Keratinocyte (primary cell): ENCODE measurements around the gene CALR3. TPM values are rescaled to one million over a fixed set of nuclear protein-coding genes. Genes with fewer than 3 reads are reported as not detected.

Source experiments
- DNase-seq: peaks from one replicate; pipeline ENCODE4 v3.0.0-alpha.2; 2011; ENCODE audit warnings: low read depth, missing footprints, low spot score
- FAIRE-seq: peaks from 2 replicates; lab custom pipeline; 2011; peaks lifted over from hg19 to GRCh38; lab: Jason Lieb, UNC
- H2AFZ ChIP-seq: 2 replicates; pipeline ENCODE4 v1.6.0; 2012; ENCODE audit warnings: low read length, control low read depth, inconsistent platforms; ENCODE audit not compliant: control insufficient read depth
- H3K27ac ChIP-seq: 2 replicates; pipeline ENCODE4 v1.5.1; 2011; ENCODE audit warnings: low read length; ENCODE audit not compliant: control insufficient read depth, insufficient read depth
- H3K27me3 ChIP-seq: 3 replicates; pipeline ENCODE4 v1.6.0; 2011; ENCODE audit warnings: low read length; ENCODE audit not compliant: control insufficient read depth, insufficient read depth; ENCODE audit errors: extremely low read depth
- H3K36me3 ChIP-seq, 2 experiments: 2 replicates in 1 of 2; 3 replicates in 1 of 2; pipeline ENCODE4 v1.5.1; 2011; ENCODE audit warnings: low read length in 2 of 2, mild to moderate bottlenecking in 1 of 2; ENCODE audit not compliant: control insufficient read depth in 2 of 2, insufficient read depth in 2 of 2; ENCODE audit errors: extremely low read depth in 1 of 2
- H3K4me1 ChIP-seq: 3 replicates; pipeline ENCODE4 v1.5.1; 2011; ENCODE audit warnings: low read length; ENCODE audit not compliant: control insufficient read depth, insufficient read depth; ENCODE audit errors: extremely low read depth
- H3K4me2 ChIP-seq: 3 replicates; pipeline ENCODE4 v1.6.0; 2011; ENCODE audit warnings: low read depth, low read length; ENCODE audit not compliant: control insufficient read depth, insufficient read depth; ENCODE audit errors: extremely low read depth
- H3K4me3 ChIP-seq, 3 experiments: fragments of 200-600 bp in 1 of 3; sonication (generic) in 1 of 3; 2 replicates in 2 of 3; 3 replicates in 1 of 3; pipeline ENCODE4 v1.5.1; 2011 to 2016; ENCODE audit warnings: low read length in 3 of 3, mild to moderate bottlenecking in 3 of 3, control low read depth in 2 of 3, inconsistent platforms in 1 of 3, low read depth in 1 of 3, mixed read lengths in 1 of 3, mixed run types in 1 of 3, moderate library complexity in 1 of 3; ENCODE audit not compliant: control insufficient read depth in 2 of 3, insufficient read depth in 2 of 3; ENCODE audit errors: extremely low read depth in 1 of 3
- H3K79me2 ChIP-seq: 2 replicates; pipeline ENCODE4 v1.6.0; 2012; ENCODE audit warnings: low read length; ENCODE audit not compliant: control insufficient read depth, insufficient read depth
- H3K9ac ChIP-seq: 3 replicates; pipeline ENCODE4 v1.6.0; 2011; ENCODE audit warnings: low read length; ENCODE audit not compliant: control insufficient read depth, insufficient read depth; ENCODE audit errors: extremely low read depth
- H3K9me1 ChIP-seq: 3 replicates; pipeline ENCODE4 v1.6.0; 2011; ENCODE audit warnings: low read length; ENCODE audit not compliant: control insufficient read depth, insufficient read depth; ENCODE audit errors: extremely low read depth
- H3K9me3 ChIP-seq: 2 replicates; pipeline ENCODE4 v1.5.1; 2012; ENCODE audit warnings: low read depth, low read length; ENCODE audit not compliant: control insufficient read depth
- H4K20me1 ChIP-seq: 3 replicates; pipeline ENCODE4 v1.6.0; 2011; ENCODE audit warnings: low read length; ENCODE audit not compliant: control insufficient read depth, insufficient read depth; ENCODE audit errors: extremely low read depth
- CTCF ChIP-seq, 3 experiments: IDR thresholded peaks in 1 of 3; conservative IDR thresholded peaks in 1 of 3; optimal IDR thresholded peaks in 1 of 3; 2 replicates in 2 of 3; 3 replicates in 1 of 3; pipeline versions ENCODE3 to v1.5.1; 2011; ENCODE audit warnings: low read length in 3 of 3, mild to moderate bottlenecking in 3 of 3, moderate library complexity in 2 of 3, control low read depth in 1 of 3, inconsistent platforms in 1 of 3; ENCODE audit not compliant: insufficient read depth in 2 of 3; ENCODE audit errors: extremely low read depth in 1 of 3
- EZH2 ChIP-seq: IDR thresholded peaks from one replicate; pipeline ENCODE4 v1.6.1; 2012; ENCODE audit warnings: inconsistent platforms, mild to moderate bottlenecking, low read length, moderate library complexity
- dilution Hi-C: fragments of 300-500 bp; cut with MboI; formaldehyde crosslinking; loops from one replicate; pipeline ENCODE4 v1.7.0; 2020; ENCODE audit warnings: low sequenced_read_pairs; ENCODE audit not compliant: extremely low pct_ligation_motif_present
- polyA plus RNA-seq, 5 experiments: library from polyadenylated mRNA; depleted of rRNA in 3 of 5; stranded (reverse) in 3 of 5; stranded (forward) in 1 of 5; unstranded in 1 of 5; fragments of >200 nt; gene quantifications; 1 replicate in 1 of 5; 2 replicates in 3 of 5; 3 replicates in 1 of 5; pipeline versions ENCODE4 v1.2.1 to v1.2.3, GENCODE V29; 2011 to 2012; ENCODE audit warnings: missing spikeins in 2 of 5, low read depth in 1 of 5, low replicate concordance in 1 of 5
- small RNA-seq, 3 experiments: library from RNA; depleted of rRNA; stranded (forward); fragments of <200 nt; gene quantifications; one replicate each; pipeline ENCODE3, GENCODE V24; 2012; ENCODE audit warnings: low read depth in 3 of 3, low replicate concordance in 1 of 3; ENCODE audit not compliant: insufficient read length in 3 of 3

CALR3 gene
- polyA plus RNA-seq, 1 donor (not counting 4 experiments of a cell fraction or from before 2014, with no cell fraction given) = not detected

GRCh38 chr19:16429759-16430091 is 66.2 kb downstream of the CALR3 start:
- dilution Hi-C loops = no loop called here
- Histone ChIP-seq H4K20me1 (peaks cover 10% of the 10 kb centered on the region), H3K36me3 (peaks cover 15 to 19% of the 10 kb centered on the region in 2 experiments), H3K9me3 (no peaks in the 10 kb centered on the region), H3K9me1 (no peaks in the 10 kb centered on the region), H3K9ac (no peak overlapping the region), H3K79me2 (no peaks in the 10 kb centered on the region), H3K4me2 (no peak overlapping the region), H3K4me3 (no peak overlapping the region), H3K27me3 (no peaks in the 10 kb centered on the region), H3K4me1 (peaks cover 3% of the 10 kb centered on the region), H2AFZ (no peak overlapping the region), H3K27ac (no peak overlapping the region)
- DNase-seq (no peak), FAIRE-seq (no peak)
- no peak for TF ChIP-seq CTCF (optimal IDR thresholded peaks at IDR 0.05 in 1 of 3, IDR thresholded peaks at IDR 0.05 in 1 of 3, conservative IDR thresholded peaks at IDR 0.05 in 1 of 3; ENCODE audit: extremely low read depth in 1 of 3, insufficient read depth in 2 of 3, low read length in 3 of 3)
- no peak for TF ChIP-seq EZH2

- Histone ChIP-seq H3K79me2 (no peaks in the 10 kb centered on the region), H3K27ac (no peak overlapping the region), H3K27me3 (no peaks in the 10 kb centered on the region), H3K4me3 (no peak overlapping the region), H3K9ac (no peak overlapping the region), H3K9me1 (no peaks in the 10 kb centered on the region), H3K36me3 (peaks cover 14% of the 10 kb centered on the region in 2 experiments), H3K9me3 (no peaks in the 10 kb centered on the region), H2AFZ (no peak overlapping the region), H4K20me1 (peaks cover 10% of the 10 kb centered on the region), H3K4me1 (peaks cover 3% of the 10 kb centered on the region), H3K4me2 (no peak overlapping the region)
- peak; percentile 1 for DNase-seq
- TF ChIP-seq CTCF (optimal IDR thresholded peaks at IDR 0.05 in 1 of 3, IDR thresholded peaks at IDR 0.05 in 1 of 3, conservative IDR thresholded peaks at IDR 0.05 in 1 of 3; ENCODE audit: extremely low read depth in 1 of 3, insufficient read depth in 2 of 3, low read length in 3 of 3) (no peak), EZH2 (no peak)
- dilution Hi-C loops = no loop called here
- FAIRE-seq = peak; percentile 79
Observed at GRCh38 chr19:16429066-16429758, 66.8 kb downstream of the CALR3 start.

Small RNAs within 50 kb of the gene (small RNA-seq; reads per million reads assigned to genes)
- 0 reads per million in 3 experiments for gene RN7SL146P

Other genes starting within 250 kb of the CALR3 start
- gene KLF2, start 171.3 kb downstream of the CALR3 start, polyA plus RNA-seq = 0.09 TPM in 1 of 3 replicates, not detected in the others
- gene EPS15L1, start 24.2 kb downstream of the CALR3 start, polyA plus RNA-seq = 10.5 to 16.1 TPM (median 12.5 TPM) in 3 replicates
- gene C19orf44, start 227 bp upstream of the CALR3 start, polyA plus RNA-seq = 1.7 to 3.2 TPM (median 2.7 TPM) in 3 replicates
- 3.3 to 9.1 TPM (median 3.6 TPM) in 3 replicates for gene CHERP, start 46.3 kb upstream of the CALR3 start, polyA plus RNA-seq
- 30.3 to 42.0 TPM (median 39.1 TPM) in 3 replicates for gene SLC35E1, start 76.2 kb upstream of the CALR3 start, polyA plus RNA-seq
- gene MED26, start 132.0 kb upstream of the CALR3 start, polyA plus RNA-seq = 4.7 to 5.9 TPM (median 4.9 TPM) in 3 replicates
- 69.2 to 79.1 TPM (median 76.8 TPM) in 3 replicates for gene SMIM7, start 164.0 kb upstream of the CALR3 start, polyA plus RNA-seq
- gene TMEM38A, start 165.0 kb upstream of the CALR3 start, polyA plus RNA-seq = 2.5 to 4.6 TPM (median 3.3 TPM) in 3 replicates
- gene NWD1, start 223.7 kb upstream of the CALR3 start, polyA plus RNA-seq = 0.45 to 0.89 TPM (median 0.55 TPM) in 3 replicates